GM21390 (cell line): Measurements from ENCODE around the gene CASQ1.

Source experiments
- ATAC-seq: cut with Tn5 transposase; IDR thresholded peaks from one replicate; pipeline ENCODE4 v1.9.1; 2021; ENCODE audit not compliant: unreplicated experiment

Gene CASQ1

GRCh38 chr1:160189649-160190625, at the start of gene CASQ1:
Gene CASQ1 (plus strand): TSS chr1:160190575. CDS start chr1:160190752, 177 bp downstream.
- ATAC-seq, result no peak

- no peak for ATAC-seq
Measured at GRCh38 chr1:160143695-160144094, 46.7 kb upstream of the CASQ1 start.

GRCh38 chr1:160144921-160145320, 45.5 kb upstream of the CASQ1 start:
- ATAC-seq, result no peak

- ATAC-seq, result no peak
Measured at GRCh38 chr1:160146107-160146506, 44.3 kb upstream of the CASQ1 start.

- no peak for ATAC-seq
Measured at GRCh38 chr1:160148121-160148520, 42.3 kb upstream of the CASQ1 start.

- ATAC-seq, result no peak
Measured at GRCh38 chr1:160149233-160149632, 41.1 kb upstream of the CASQ1 start.

GRCh38 chr1:160149716-160150115, 40.7 kb upstream of the CASQ1 start:
- no peak for ATAC-seq

GRCh38 chr1:160151303-160151702, 39.1 kb upstream of the CASQ1 start, which contains the start of gene ATP1A4:
Gene ATP1A4 (plus strand): TSS chr1:160151603. CDS start chr1:160152041, 438 bp downstream.
- ATAC-seq, result no peak

- no peak for ATAC-seq
Measured at GRCh38 chr1:160154790-160155189, 35.6 kb upstream of the CASQ1 start.

- ATAC-seq, result no peak
Measured at GRCh38 chr1:160156361-160156760, 34.0 kb upstream of the CASQ1 start.

- no peak for ATAC-seq
Measured at GRCh38 chr1:160157174-160157573, 33.2 kb upstream of the CASQ1 start.

- no peak for ATAC-seq
Measured at GRCh38 chr1:160158031-160158430, 32.3 kb upstream of the CASQ1 start.

- ATAC-seq, result no peak
Measured at GRCh38 chr1:160158534-160158933, 31.8 kb upstream of the CASQ1 start.

- no peak for ATAC-seq
Measured at GRCh38 chr1:160159846-160160245, 30.5 kb upstream of the CASQ1 start.

- no peak for ATAC-seq
Measured at GRCh38 chr1:160161965-160162705, 28.2 kb upstream of the CASQ1 start.

GRCh38 chr1:160162931-160163330, 27.4 kb upstream of the CASQ1 start:
- ATAC-seq, result no peak

GRCh38 chr1:160163615-160164014, 26.8 kb upstream of the CASQ1 start:
- no peak for ATAC-seq

GRCh38 chr1:160164121-160164520, 26.3 kb upstream of the CASQ1 start:
- no peak for ATAC-seq

GRCh38 chr1:160166166-160166868, 24.1 kb upstream of the CASQ1 start:
- ATAC-seq, result no peak

- no peak for ATAC-seq
Measured at GRCh38 chr1:160167056-160167455, 23.3 kb upstream of the CASQ1 start.

- no peak for ATAC-seq
Measured at GRCh38 chr1:160167580-160167979, 22.8 kb upstream of the CASQ1 start.
